Smooth muscle cell (in vitro differentiated cells): ENCODE data around the gene EED. TPM values are rescaled to one million over a fixed set of nuclear protein-coding genes. Genes with fewer than 3 reads are reported as not detected.

Experiments
- DNase-seq: peaks from one replicate; lab custom pipeline; 2025; ENCODE audit not compliant: unreplicated experiment; lab: John Stamatoyannopoulos, UW
- H2AFZ ChIP-seq: fragments of 200-600 bp; sonication (generic); 2 replicates; pipeline ENCODE4 v1.6.0; 2016; ENCODE audit warnings: antibody characterized with exemption, low read depth, mild to moderate bottlenecking
- H3F3A ChIP-seq: fragments of 200-600 bp; sonication (generic); 2 replicates; pipeline ENCODE4 v1.6.0; 2017; ENCODE audit warnings: antibody characterized with exemption, low read depth
- H3K27ac ChIP-seq: fragments of 200-600 bp; sonication (generic); 2 replicates; pipeline ENCODE4 v1.5.1; 2016; ENCODE audit warnings: low read depth, mild to moderate bottlenecking
- H3K27me3 ChIP-seq: fragments of 200-600 bp; sonication (generic); 2 replicates; pipeline ENCODE4 v1.6.1; 2016; ENCODE audit warnings: low read depth, mild to moderate bottlenecking
- H3K36me3 ChIP-seq: fragments of 200-600 bp; sonication (generic); 2 replicates; pipeline ENCODE4 v1.5.1; 2016; ENCODE audit warnings: low read depth
- H3K4me1 ChIP-seq: fragments of 200-600 bp; sonication (generic); 2 replicates; pipeline ENCODE4 v1.5.1; 2016; ENCODE audit warnings: low read depth
- H3K4me2 ChIP-seq: fragments of 200-600 bp; sonication (generic); 2 replicates; pipeline ENCODE4 v1.6.0; 2016; ENCODE audit warnings: mild to moderate bottlenecking
- H3K4me3 ChIP-seq: fragments of 200-600 bp; sonication (generic); 2 replicates; pipeline ENCODE4 v1.5.1; 2016; ENCODE audit warnings: mild to moderate bottlenecking
- H3K79me2 ChIP-seq: fragments of 200-600 bp; sonication (generic); 2 replicates; pipeline ENCODE4 v1.6.0; 2016; ENCODE audit warnings: low read depth, mild to moderate bottlenecking
- H3K9ac ChIP-seq: fragments of 200-600 bp; sonication (generic); 2 replicates; pipeline ENCODE4 v1.6.0; 2016; ENCODE audit warnings: low read depth
- H3K9me3 ChIP-seq: fragments of 200-600 bp; sonication (generic); replicated peaks from 2 replicates; pipeline ENCODE4 v1.5.1; 2016; ENCODE audit warnings: low read depth
- H4K20me1 ChIP-seq: fragments of 200-600 bp; sonication (generic); 2 replicates; pipeline ENCODE4 v1.6.0; 2016; ENCODE audit warnings: low read depth
- CTCF ChIP-seq: fragments of 200-600 bp; sonication (generic); IDR thresholded peaks from 2 replicates; pipeline ENCODE4 v1.5.1; 2017; ENCODE audit warnings: borderline replicate concordance, mild to moderate bottlenecking, antibody characterized with exemption; ENCODE audit not compliant: insufficient read depth, poor library complexity, severe bottlenecking
- WGBS: methylation state at CpG from one replicate; pipeline ENCODE4 v1.1.7; 2016; ENCODE audit warnings: low lambda C conversion rate; 5-methylcytosine and 5-hydroxymethylcytosine counted together
- polyA plus RNA-seq: library from polyadenylated mRNA; unstranded; fragments of >200 nt; fragmentation: Nextera tagmentation; extraction: Ambion mirVana; gene quantifications from 2 replicates; pipeline ENCODE4 v1.2.1, GENCODE V29; 2016
- total RNA-seq: library from RNA; depleted of rRNA; stranded (reverse); fragments of >200 nt; gene quantifications from 2 replicates; pipeline ENCODE4 v1.2.3, GENCODE V29; 2014

EED gene
- total RNA-seq (24.7 and 38.7 TPM in 2 replicates), polyA plus RNA-seq (18.6 and 26.7 TPM in 2 replicates)

- H3K27ac ChIP-seq: peak within 1 kb of the TSS; percentile 96
- DNase-seq: peak; percentile 84
- H2AFZ ChIP-seq: peak within 1 kb of the TSS; percentile 91
- H3K27me3 ChIP-seq: no peaks in the 10 kb centered on the region
- H3K79me2 ChIP-seq: peaks cover 43% of the 10 kb centered on the region
- peak within 1 kb of the TSS; percentile 84 for H3K4me2 ChIP-seq
- H3K9me3 ChIP-seq: no peaks in the 10 kb centered on the region
- peaks cover 5% of the 10 kb centered on the region for H3F3A ChIP-seq
- H3K36me3 ChIP-seq: no peaks in the 10 kb centered on the region
- peak within 1 kb of the TSS; percentile 87 for H3K4me3 ChIP-seq
- peak within 1 kb of the TSS; percentile 95 for H3K9ac ChIP-seq
- H3K4me1 ChIP-seq: peaks cover 19% of the 10 kb centered on the region
- peaks cover 44% of the 10 kb centered on the region for H4K20me1 ChIP-seq
- no peak for TF ChIP-seq CTCF
- WGBS: under 1% methylated on average over 51 of the region's 64 CpGs
These were observed at the start of gene EED for GRCh38 chr11:86244522-86245368. Gene EED, plus strand, starts transcription at chr11:86244753. Its CDS starts 477 bp downstream, at chr11:86245230.

GRCh38 chr11:86194998-86195397, 49.6 kb upstream of the EED start:
- DNase-seq: no peak
- Histone ChIP-seq H3F3A (no peaks in the 10 kb centered on the region), H3K4me3 (no peak overlapping the region), H3K4me2 (no peak overlapping the region), H3K36me3 (no peaks in the 10 kb centered on the region), H3K9ac (no peak overlapping the region), H4K20me1 (no peaks in the 10 kb centered on the region), H2AFZ (no peak overlapping the region), H3K27ac (no peak overlapping the region), H3K4me1 (no peaks in the 10 kb centered on the region), H3K27me3 (no peaks in the 10 kb centered on the region), H3K9me3 (no peaks in the 10 kb centered on the region), H3K79me2 (no peaks in the 10 kb centered on the region)
- no peak for TF ChIP-seq CTCF
- WGBS: 96% methylated on average over 18 of the region's 18 CpGs

- Histone ChIP-seq H3K9ac (no peak overlapping the region), H3F3A (no peaks in the 10 kb centered on the region), H2AFZ (peak overlapping the region; percentile 29), H3K27ac (no peak overlapping the region), H3K79me2 (no peaks in the 10 kb centered on the region), H3K4me2 (peak overlapping the region; percentile 43), H4K20me1 (no peaks in the 10 kb centered on the region), H3K4me3 (no peak overlapping the region), H3K36me3 (no peaks in the 10 kb centered on the region), H3K4me1 (peaks cover 4% of the 10 kb centered on the region), H3K9me3 (no peaks in the 10 kb centered on the region), H3K27me3 (no peaks in the 10 kb centered on the region)
- WGBS: 77% methylated on average over 6 of the region's 6 CpGs
- no peak for TF ChIP-seq CTCF
- no peak for DNase-seq
These were observed 48.4 kb upstream of the EED start for GRCh38 chr11:86196085-86196696.
